SW 1271 (cell line): ENCODE results near the gene GET3.

ENCODE experiments used
- DNase-seq, 2 experiments: peaks; one replicate each; lab custom pipeline; 2025; lab: John Stamatoyannopoulos, UW

GET3 gene

GRCh38 chr19:12779162-12779993, 42.1 kb downstream of the GET3 start:
- peak; percentile 38 for DNase-seq

DNA sequence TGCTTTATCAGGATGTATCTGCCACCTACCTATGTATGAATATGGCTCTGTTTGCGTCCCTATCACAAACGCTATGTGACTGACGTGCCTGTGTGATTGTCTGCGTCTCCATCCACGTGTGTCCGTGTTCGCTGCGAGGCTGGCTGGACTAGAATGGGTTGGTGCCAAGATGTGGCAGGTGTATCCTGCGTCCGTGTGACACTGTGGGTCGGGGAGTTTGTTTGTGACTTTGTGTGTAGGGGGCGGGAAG, 44.8 kb downstream of the GET3 start:
- no peak for DNase-seq

- DNase-seq = peak in 1 of 2 experiments; percentile 74
These were observed 45.4 kb downstream of the GET3 start for GRCh38 chr19:12782424-12783290.

- DNase-seq = no peak
These were observed 46.1 kb downstream of the GET3 start for GRCh38 chr19:12783291-12783848.

DNA sequence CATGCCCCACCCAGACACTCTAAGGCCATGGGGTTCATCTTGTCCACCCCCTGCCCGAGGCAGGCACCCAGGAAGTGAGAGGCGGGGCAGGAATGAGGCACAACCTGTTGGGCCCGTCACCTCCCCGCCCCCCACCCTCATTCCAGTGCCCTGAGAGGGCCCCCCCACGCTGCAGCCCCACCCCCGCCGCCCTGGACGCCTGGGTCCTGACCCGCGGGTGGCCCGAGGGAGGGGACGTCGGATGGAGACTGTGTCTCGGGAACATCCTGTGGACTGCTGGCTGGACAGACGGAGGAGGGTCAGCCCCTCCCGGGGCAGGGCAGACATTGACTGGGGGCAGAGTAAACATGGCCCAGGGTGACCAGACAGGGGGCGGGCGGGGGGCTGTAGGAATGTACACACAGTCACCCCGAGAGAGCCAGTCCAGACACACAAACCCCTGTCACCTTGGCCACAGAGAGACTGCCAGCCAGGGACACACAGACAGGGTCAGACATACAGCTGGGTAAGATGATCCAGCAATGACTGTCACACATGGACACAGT, 46.6 kb downstream of the GET3 start:
- DNase-seq = no peak

DNA sequence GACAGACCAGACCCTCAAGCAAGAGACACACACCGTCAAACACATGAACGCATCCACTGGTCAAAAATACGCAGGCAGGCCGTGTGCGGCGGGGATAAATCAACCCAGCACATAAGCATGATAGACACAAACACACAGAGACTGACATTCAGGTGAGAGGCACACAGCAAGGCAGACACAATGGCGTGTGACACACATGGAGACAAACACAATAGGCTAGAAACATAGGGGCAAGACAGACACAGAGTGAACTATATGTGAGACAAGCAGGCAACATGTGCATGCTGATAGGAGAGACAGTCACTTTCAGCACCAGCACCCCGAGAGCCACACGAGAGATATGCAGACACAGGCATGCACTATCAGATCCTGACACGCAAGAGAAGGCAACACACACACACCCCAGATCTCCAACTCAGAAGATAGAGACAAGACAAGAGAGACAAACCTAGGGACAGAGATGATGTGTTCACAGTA, 47.1 kb downstream of the GET3 start:
- DNase-seq = no peak

DNA sequence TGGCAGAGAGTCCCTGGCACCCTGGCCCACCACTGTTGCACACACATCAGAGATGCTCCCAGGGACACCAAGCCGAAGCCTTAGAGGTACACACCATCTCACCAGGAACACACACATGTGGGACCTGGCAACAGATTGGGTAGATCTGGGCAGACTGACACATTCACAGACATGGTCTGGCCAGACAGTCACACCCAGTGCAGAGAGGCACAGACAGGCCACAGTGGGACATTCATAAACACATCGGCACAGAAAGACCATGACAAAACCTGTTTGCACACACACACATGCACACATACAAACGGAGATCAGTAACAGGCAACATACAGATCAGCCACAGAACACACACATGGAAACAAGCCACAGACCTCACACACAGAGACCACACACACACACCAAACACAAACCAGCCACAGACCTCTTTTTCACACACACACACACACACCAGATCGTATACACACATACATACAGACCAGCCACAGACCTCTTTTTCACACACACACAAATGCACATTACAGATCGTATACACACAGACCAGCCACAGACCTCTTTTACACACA, 47.7 kb downstream of the GET3 start:
- no peak for DNase-seq

DNA sequence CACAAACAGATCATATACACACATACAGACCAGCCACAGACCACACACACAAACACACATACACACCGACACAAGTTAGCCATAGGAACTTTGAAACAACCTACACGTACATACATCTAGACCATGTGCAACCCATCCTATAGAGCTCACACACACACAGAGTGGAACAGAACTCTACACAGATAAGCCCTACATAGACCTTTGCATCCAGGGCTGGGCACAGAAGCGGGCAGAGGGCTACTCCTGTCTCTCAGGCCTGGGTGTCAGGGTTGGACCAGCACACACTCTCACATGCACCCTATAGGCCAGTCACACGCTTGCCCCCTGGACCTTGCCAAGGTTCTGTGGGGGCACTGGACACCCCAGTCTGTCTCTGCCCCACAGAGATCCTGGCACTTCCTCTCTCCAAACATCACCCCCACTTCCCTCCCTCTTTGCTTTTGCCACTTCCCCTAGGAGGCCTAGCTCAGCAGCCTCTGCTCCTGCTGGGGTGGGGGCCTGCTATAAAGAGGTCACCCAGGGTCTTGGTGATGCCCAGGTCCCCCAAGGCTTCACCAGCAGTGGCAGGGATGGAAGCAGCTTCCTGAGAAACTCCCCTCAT, 48.2 kb downstream of the GET3 start:
- no peak for DNase-seq

GRCh38 chr19:12786141-12786870, 49.0 kb downstream of the GET3 start:
- no peak for DNase-seq

- DNase-seq = no peak
These were observed 49.7 kb downstream of the GET3 start for GRCh38 chr19:12786952-12787351.

DNA sequence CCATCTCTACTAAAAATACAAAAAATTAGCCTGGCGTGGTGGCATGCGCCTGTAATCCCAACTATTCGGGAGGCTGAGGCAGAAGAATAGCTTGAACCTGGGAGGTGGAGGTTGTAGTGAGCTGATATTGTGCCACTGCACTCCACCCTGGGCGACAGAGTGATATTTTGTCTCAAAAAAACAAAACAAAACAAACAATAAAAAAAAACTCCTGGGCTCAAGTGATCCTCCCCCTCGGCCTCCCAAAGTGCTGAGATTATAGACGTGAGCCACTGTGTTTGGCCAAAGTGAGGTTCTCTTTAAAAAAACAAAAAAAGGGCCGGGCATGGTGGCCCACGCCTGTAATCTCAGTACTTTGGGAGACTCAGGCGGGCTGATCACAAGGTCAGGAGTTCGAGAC, 50.2 kb downstream of the GET3 start:
- no peak for DNase-seq

DNA sequence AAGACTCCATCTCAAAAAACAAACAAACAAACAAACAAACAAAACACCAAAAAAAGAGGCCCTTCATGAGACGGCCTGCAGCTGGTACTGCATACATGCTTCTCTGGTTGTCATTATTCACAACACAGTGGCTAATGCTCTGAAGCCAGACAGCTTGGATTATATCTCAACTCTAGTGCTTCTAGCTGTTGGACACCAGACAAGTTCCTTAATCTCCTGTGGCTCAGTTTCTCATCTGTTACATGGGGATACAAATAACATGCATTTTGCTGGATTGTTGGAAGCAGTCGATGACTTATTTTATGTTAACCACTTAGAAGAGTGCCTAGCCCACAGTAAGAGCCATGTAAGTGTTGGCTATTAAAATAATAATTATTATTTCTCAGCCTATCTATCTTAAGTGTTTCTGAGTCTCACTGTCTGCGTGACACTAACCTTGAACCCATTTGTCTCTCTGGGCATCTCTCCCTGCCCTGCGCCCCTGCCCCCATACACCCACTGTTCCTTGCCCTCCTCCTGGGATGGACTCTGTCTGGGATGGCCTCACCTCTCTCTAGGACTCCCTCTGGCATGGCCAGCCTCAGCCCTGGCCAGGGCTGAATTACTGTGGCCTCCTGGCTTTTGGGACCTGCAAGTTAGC, 50.9 kb downstream of the GET3 start:
- no peak for DNase-seq

GRCh38 chr19:12788682-12789097, 51.4 kb downstream of the GET3 start:
- peak in 1 of 2 experiments; percentile 58 for DNase-seq

DNA sequence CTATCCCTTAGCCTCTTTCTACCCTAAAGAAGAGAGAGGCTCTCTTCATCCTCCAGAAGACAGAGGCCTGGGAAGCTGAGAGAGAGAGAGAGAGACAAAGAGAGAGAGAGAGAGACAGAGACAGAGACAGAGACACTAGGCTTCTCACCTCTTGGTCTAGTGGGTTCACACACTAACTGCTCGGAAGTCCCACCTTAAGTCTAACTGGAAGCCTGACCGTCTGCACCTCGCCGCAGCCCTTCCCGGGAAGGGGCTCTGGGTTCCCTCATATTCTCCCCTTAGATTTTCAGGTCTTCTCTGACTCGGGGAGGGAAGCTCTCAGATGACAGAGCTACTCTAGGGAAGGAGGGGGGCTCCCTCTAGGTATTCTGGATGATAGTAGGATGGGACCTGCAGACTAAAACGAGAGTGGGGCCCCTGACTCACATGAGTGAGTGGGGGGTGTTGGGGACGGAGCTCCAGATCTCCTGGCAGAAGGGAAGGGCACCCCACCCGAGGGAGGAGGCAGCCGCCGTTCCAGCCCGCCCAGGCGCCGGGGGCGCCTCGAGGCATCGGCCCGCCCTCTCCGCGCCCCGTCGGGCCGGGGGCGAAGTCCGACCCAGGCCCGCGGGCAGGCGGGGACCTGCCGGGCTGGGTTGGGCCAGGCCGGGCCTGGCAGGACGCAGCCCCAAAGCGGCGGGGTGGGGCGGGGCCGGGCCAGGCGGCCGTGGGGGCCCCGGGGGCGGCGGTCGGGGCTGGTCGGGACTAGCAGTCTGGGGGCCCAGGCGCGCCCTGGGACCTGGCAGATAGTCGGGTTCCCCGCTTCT, 52.0 kb downstream of the GET3 start:
- DNase-seq = no peak

DNA sequence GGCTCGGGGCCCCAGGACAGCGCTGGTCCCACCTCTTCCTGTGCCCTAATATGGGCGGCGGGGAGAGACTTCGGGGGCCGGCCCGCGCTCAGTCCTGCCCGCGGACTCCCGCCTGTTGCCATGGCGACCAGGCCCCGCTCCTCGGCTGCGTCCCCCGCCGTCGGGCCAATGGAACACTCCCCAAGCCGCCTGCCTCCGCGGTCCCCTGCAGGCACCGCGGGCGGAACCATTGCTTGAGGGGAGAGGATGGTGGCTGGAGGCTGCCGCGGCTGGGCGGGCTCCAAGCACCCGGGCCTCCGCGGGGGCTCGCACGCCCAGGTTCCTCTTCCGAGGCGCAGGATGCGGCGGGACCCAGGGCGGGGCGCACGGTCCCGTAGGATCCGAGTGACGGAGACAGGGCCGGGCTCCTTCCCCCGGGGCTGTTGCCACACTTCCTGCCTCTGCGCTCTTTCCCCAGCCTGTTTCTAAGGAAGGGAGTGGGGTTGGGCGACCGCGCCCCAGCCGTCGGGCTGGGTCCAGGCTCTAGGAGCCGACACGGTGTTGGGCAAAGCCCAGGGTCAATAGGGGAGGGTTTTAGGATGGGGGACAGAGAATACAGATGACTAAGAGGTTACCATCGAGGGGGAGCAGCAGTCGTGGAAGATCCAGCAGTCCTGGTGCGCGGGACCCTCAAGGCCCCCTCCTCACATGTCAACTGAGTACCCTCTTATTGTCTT, 52.8 kb downstream of the GET3 start:
- DNase-seq = peak; percentile 91 to 92

- no peak for DNase-seq
These were observed 53.5 kb downstream of the GET3 start for GRCh38 chr19:12790628-12791344.

GRCh38 chr19:12791345-12792050, 54.2 kb downstream of the GET3 start, which contains the start of gene JUNB:
JUNB (plus strand) TSS chr19:12791486; CDS start chr19:12791772, 286 bp downstream.
- DNase-seq = peak; percentile 88 to 89
